HL-60/S4 treated with phorbol 12-myristate 13-acetate at 8.2 ng/mL for 4 days and 3 days (cell line): Measurements from ENCODE around the gene KCNB1.
"Not testable (repeated sequence)": the region's sequence is repeated elsewhere in the genome, so short reads cannot be mapped to it uniquely, and the experiment has no call there.

ENCODE experiments used
- in situ Hi-C: fragments of 300-500 bp; cut with MboI; formaldehyde crosslinking; loops from 2 replicates; pipeline ENCODE4 v1.15.0; 2022; ENCODE audit warnings: low sequenced_read_pairs

The KCNB1 gene

GRCh38 chr20:49412953-49413352 lies 69.5 kb downstream of the KCNB1 start:
- in situ Hi-C loops, result no loop called here

GRCh38 chr20:49412254-49412653 lies 70.2 kb downstream of the KCNB1 start:
- in situ Hi-C loops, result no loop called here

GRCh38 chr20:49411221-49411925 lies 71.1 kb downstream of the KCNB1 start:
- in situ Hi-C loops, result no loop called here

- in situ Hi-C loops, result not testable (repeated sequence)
Measured at GRCh38 chr20:49409975-49410621, 72.4 kb downstream of the KCNB1 start.

- in situ Hi-C loops, result no loop called here
Measured at GRCh38 chr20:49409302-49409974, 73.0 kb downstream of the KCNB1 start.

GRCh38 chr20:49408509-49409104 lies 73.9 kb downstream of the KCNB1 start:
- in situ Hi-C loops, result no loop called here

- in situ Hi-C loops, result no loop called here
Measured at GRCh38 chr20:49406666-49407065, 75.8 kb downstream of the KCNB1 start.

- in situ Hi-C loops, result no loop called here
Measured at GRCh38 chr20:49405696-49406095, 76.8 kb downstream of the KCNB1 start.

- in situ Hi-C loops, result no loop called here
Measured at GRCh38 chr20:49405062-49405683, 77.3 kb downstream of the KCNB1 start.

GRCh38 chr20:49404461-49404860 lies 78.0 kb downstream of the KCNB1 start:
- in situ Hi-C loops, result no loop called here

- in situ Hi-C loops, result no loop called here
Measured at GRCh38 chr20:49403911-49404310, 78.6 kb downstream of the KCNB1 start.

- in situ Hi-C loops, result no loop called here
Measured at GRCh38 chr20:49403012-49403411, 79.5 kb downstream of the KCNB1 start.

GRCh38 chr20:49400904-49401303 lies 81.6 kb downstream of the KCNB1 start:
- in situ Hi-C loops, result no loop called here

GRCh38 chr20:49400410-49400809 lies 82.1 kb downstream of the KCNB1 start:
- in situ Hi-C loops, result no loop called here

- in situ Hi-C loops, result no loop called here
Measured at GRCh38 chr20:49399329-49399728, 83.1 kb downstream of the KCNB1 start.

- in situ Hi-C loops, result no loop called here
Measured at GRCh38 chr20:49398401-49399144, 83.9 kb downstream of the KCNB1 start.

GRCh38 chr20:49397525-49397924 lies 84.9 kb downstream of the KCNB1 start:
- in situ Hi-C loops, result no loop called here

- in situ Hi-C loops, result no loop called here
Measured at GRCh38 chr20:49396230-49396629, 86.2 kb downstream of the KCNB1 start.

- in situ Hi-C loops, result no loop called here
Measured at GRCh38 chr20:49395659-49396058, 86.8 kb downstream of the KCNB1 start.

GRCh38 chr20:49395183-49395582 lies 87.3 kb downstream of the KCNB1 start:
- in situ Hi-C loops, result no loop called here

GRCh38 chr20:49394757-49395156 lies 87.7 kb downstream of the KCNB1 start:
- in situ Hi-C loops, result no loop called here
